Thyroid gland (tissue), 4 donors: Measurements from ENCODE around the gene GOLGA7B. TPM values are rescaled to one million over a fixed set of nuclear protein-coding genes. Genes with fewer than 3 reads are reported as not detected.

Experiments used
- DNase-seq, 2 donors: peaks; one replicate each; pipeline ENCODE4 v3.0.0-alpha.2; 2019
- H3K27ac ChIP-seq, 3 donors: fragments of 200-600 bp; sonication (generic); 1 replicate in 2 of 3; 2 replicates in 1 of 3; pipeline ENCODE4 v1.5.1; 2016 to 2019; ENCODE audit warnings: mild to moderate bottlenecking in 1 of 3, moderate library complexity in 1 of 3
- H3K27me3 ChIP-seq: fragments of 200-600 bp; sonication (generic); one replicate; pipeline ENCODE4 v1.5.1; 2019
- H3K36me3 ChIP-seq, 2 donors: fragments of 200-600 bp; sonication (generic); one replicate each; pipeline ENCODE4 v1.5.1; 2016 to 2019
- H3K4me1 ChIP-seq, 2 donors: fragments of 200-600 bp; sonication (generic); one replicate each; pipeline ENCODE4 v1.5.1; 2017 to 2019
- H3K4me3 ChIP-seq, 3 donors: fragments of 200-600 bp; sonication (generic); replicated peaks in 1 of 3; 1 replicate in 2 of 3; 2 replicates in 1 of 3; pipeline ENCODE4 v1.5.1; 2016; ENCODE audit warnings: mild to moderate bottlenecking in 1 of 3
- H3K9me3 ChIP-seq: fragments of 200-600 bp; sonication (generic); one replicate; pipeline ENCODE4 v1.5.1; 2017
- POLR2A ChIP-seq, 2 donors: fragments of 450-650 bp; IDR thresholded peaks; one replicate each; pipeline ENCODE4 v1.6.1; 2017; ENCODE audit warnings: antibody characterized with exemption in 2 of 2, mild to moderate bottlenecking in 2 of 2, moderate library complexity in 1 of 2
- WGBS, 2 donors: methylation state at CpG; one replicate each; pipeline ENCODE4 v1.1.5; 2017; 5-methylcytosine and 5-hydroxymethylcytosine counted together
- intact Hi-C: fragments of 100-400 bp; cut with DNase I; formaldehyde crosslinking; loops from one replicate; pipeline ENCODE4 v1.15.1; 2023
- total RNA-seq, 4 donors: library from RNA; depleted of rRNA; stranded (reverse); fragments of >200 nt; gene quantifications; one replicate each; pipeline ENCODE4 v1.2.3, GENCODE V29; 2016
- TF ChIP-seq, protein P1 (sequence below), 6 experiments: fragments of 200-600 bp in 3 of 6; fragments of 450-650 bp in 3 of 6; sonication (generic) in 3 of 6; IDR thresholded peaks; one replicate each; pipeline ENCODE4 v1.5.1; 2016 to 2019; ENCODE audit warnings: antibody characterized with exemption in 6 of 6, mild to moderate bottlenecking in 2 of 6, inconsistent platforms in 1 of 6, moderate library complexity in 1 of 6

GOLGA7B gene
- total RNA-seq, 4 donors from 2014 or later, result under 0.01 to 0.81 (median 0.39) TPM

- no peak for TF ChIP-seq POLR2A (IDR thresholded peaks at IDR 0.05)
- TF ChIP-seq, protein P1, sequence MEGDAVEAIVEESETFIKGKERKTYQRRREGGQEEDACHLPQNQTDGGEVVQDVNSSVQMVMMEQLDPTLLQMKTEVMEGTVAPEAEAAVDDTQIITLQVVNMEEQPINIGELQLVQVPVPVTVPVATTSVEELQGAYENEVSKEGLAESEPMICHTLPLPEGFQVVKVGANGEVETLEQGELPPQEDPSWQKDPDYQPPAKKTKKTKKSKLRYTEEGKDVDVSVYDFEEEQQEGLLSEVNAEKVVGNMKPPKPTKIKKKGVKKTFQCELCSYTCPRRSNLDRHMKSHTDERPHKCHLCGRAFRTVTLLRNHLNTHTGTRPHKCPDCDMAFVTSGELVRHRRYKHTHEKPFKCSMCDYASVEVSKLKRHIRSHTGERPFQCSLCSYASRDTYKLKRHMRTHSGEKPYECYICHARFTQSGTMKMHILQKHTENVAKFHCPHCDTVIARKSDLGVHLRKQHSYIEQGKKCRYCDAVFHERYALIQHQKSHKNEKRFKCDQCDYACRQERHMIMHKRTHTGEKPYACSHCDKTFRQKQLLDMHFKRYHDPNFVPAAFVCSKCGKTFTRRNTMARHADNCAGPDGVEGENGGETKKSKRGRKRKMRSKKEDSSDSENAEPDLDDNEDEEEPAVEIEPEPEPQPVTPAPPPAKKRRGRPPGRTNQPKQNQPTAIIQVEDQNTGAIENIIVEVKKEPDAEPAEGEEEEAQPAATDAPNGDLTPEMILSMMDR (IDR thresholded peaks at IDR 0.05), result no peak
- H3K27me3 ChIP-seq, result no peaks in the 10 kb centered on the region
- 89 to 94% methylated on average over 10 of the region's 10 CpGs for WGBS, 2 donors
- no peak overlapping the region for H3K4me3 ChIP-seq
- H3K27ac ChIP-seq, result no peak overlapping the region
- intact Hi-C loops, result no loop called here
- no peak for DNase-seq
- no peaks in the 10 kb centered on the region for H3K9me3 ChIP-seq
- peaks cover 5 to 6% of the 10 kb centered on the region in 2 donors for H3K4me1 ChIP-seq
- no peaks in the 10 kb centered on the region for H3K36me3 ChIP-seq
These were observed 17.7 kb downstream of the GOLGA7B start for GRCh38 chr10:97867220-97867800.

DNA sequence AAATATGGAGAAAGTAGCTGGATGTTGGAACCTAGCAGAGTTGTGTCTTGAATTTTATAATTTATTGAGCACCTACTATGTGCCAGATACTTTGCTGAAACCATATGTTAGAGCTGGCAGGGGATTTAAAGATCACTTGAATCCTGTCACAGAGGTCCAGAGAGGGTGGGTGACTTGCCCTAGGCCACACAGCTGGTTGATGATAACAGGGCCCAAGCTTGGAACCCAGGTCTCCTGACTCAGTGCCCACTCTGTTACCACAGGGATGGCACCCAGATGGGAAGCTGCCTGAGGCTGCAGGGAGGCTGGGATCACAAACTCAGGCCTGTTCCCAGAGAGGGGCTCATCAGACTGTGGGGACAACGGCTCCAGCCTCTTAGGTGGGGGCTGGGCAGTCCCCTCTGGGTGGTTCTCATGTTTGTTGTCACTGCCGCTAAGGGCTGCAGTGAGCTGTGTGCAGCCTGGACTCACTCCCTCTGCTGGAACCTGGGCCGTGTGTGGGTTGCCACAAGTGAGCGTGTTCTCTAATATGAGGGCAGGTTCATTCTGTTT lies 18.6 kb downstream of the GOLGA7B start:
- WGBS, 2 donors, result 88% methylated on average over 4 of the region's 4 CpGs; no CpG with 5 or more reads in 1 of the 2 donors
- Histone ChIP-seq H3K27ac (no peak overlapping the region), H3K36me3 (no peaks in the 10 kb centered on the region), H3K4me1 (peaks cover 5 to 6% of the 10 kb centered on the region in 2 donors), H3K9me3 (no peaks in the 10 kb centered on the region), H3K27me3 (no peaks in the 10 kb centered on the region), H3K4me3 (no peak overlapping the region)
- TF ChIP-seq POLR2A (IDR thresholded peaks at IDR 0.05), result no peak
- TF ChIP-seq, protein P1 (IDR thresholded peaks at IDR 0.05), result no peak
- intact Hi-C loops, result loop anchor here (2.0 kb wide), 1 partner anchor 75 kb away; no protein-coding TSS in a partner anchor
- DNase-seq, result no peak

DNA sequence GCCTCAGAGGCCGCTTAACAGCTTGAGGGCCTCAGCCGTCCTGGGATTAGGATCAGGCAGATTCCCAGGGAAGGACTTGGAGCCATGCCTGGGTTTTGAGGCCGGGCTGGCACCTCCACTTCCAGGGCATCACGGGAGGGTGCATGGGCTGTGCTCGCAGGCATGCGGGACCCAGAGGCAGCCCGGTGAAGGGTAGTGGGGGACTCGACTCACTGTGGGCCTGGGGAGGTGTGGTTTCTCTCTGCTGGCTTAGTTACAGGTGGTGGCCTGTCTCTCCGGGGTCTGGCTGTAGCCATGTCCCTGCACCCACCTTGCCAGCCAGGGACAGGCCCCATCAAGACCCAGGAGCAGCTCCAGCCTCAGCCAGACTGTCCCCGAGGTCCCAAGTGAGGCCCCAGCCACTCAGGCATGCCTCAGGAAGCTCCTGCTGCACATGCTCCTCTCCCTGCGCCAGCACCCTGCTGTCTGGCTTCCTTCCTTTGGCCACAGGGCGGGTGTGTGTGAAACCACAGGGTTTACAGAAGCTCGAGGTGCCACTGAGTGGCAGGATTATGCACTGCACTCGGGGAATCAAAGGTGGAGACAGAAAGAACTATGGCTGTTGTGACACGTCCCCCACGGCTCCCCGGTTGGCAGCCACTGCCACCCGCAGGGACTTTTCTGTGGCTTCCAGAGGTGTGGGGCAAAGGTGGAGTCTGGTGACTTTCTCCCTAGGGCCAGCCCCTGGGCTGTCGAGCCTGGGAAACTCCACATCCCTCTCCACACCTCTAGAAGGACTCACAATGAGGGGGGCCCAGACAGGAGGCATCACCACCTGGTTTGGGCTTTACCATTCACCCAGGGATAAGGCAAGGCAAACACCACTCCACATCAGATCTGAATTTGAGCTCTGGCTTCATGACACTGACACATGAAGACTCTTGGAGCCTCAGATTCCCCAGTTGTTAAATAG lies 19.7 kb downstream of the GOLGA7B start:
- Histone ChIP-seq H3K27ac (no peak overlapping the region), H3K36me3 (no peaks in the 10 kb centered on the region), H3K4me3 (no peak overlapping the region), H3K4me1 (peaks cover 5 to 6% of the 10 kb centered on the region in 2 donors), H3K9me3 (no peaks in the 10 kb centered on the region), H3K27me3 (no peaks in the 10 kb centered on the region)
- DNase-seq, result peak; percentile 93 to 94
- intact Hi-C loops, result loop anchor here (2.0 kb wide), 1 partner anchor 77 kb away; no protein-coding TSS in a partner anchor
- TF ChIP-seq, protein P1 (IDR thresholded peaks at IDR 0.05), result peak; percentile 51 to 99 (median 92)
- no peak for TF ChIP-seq POLR2A (IDR thresholded peaks at IDR 0.05)
- 14 to 15% methylated on average over 10 to 17 of the region's 19 CpGs for WGBS, 2 donors

- intact Hi-C loops, result no loop called here
- WGBS, 2 donors, result 84 to 87% methylated on average over 8 of the region's 8 CpGs
- H3K27me3 ChIP-seq, result no peaks in the 10 kb centered on the region
- DNase-seq, result no peak
- no peaks in the 10 kb centered on the region for H3K36me3 ChIP-seq
- H3K4me1 ChIP-seq, result peaks cover 5 to 6% of the 10 kb centered on the region in 2 donors
- H3K27ac ChIP-seq, result no peak overlapping the region
- no peak overlapping the region for H3K4me3 ChIP-seq
- H3K9me3 ChIP-seq, result no peaks in the 10 kb centered on the region
- TF ChIP-seq, protein P1 (IDR thresholded peaks at IDR 0.05), result no peak
- no peak for TF ChIP-seq POLR2A (IDR thresholded peaks at IDR 0.05)
These were observed 21.3 kb downstream of the GOLGA7B start for GRCh38 chr10:97870990-97871389.
